ENCODE data around the gene USP44. TPM values are rescaled to one million over a fixed set of nuclear protein-coding genes. Genes with fewer than 3 reads are reported as not detected.

USP44 gene
- polyA plus RNA-seq, 1 donor from 2014 or later, result 3.7 TPM

GRCh38 chr12:95574799-95575452 lies 23.6 kb upstream of the USP44 start:
- Histone ChIP-seq H3K27ac (ENCODE audit: low read length) (no peak overlapping the region), H3K4me3 (ENCODE audit: low read length) (no peak overlapping the region), H2AFZ (ENCODE audit: low read depth, low read length) (no peak overlapping the region), H3K9me2 (ENCODE audit: insufficient read depth, low read length) (no peaks in the 10 kb centered on the region), H4K20me1 (ENCODE audit: insufficient read depth) (no peaks in the 10 kb centered on the region), H3K79me2 (replicated peaks; ENCODE audit: insufficient read depth, low read length) (no peaks in the 10 kb centered on the region), H3K4me2 (ENCODE audit: low read length) (no peak overlapping the region), H3K27me3 (ENCODE audit: insufficient read depth, low read depth, low read length) (no peaks in the 10 kb centered on the region), H3K9ac (ENCODE audit: low read length) (no peak overlapping the region), H3K36me3 (ENCODE audit: insufficient read depth, low read length) (no peaks in the 10 kb centered on the region), H3K9me3 (ENCODE audit: low read length) (no peaks in the 10 kb centered on the region), H3F3A (ENCODE audit: insufficient read depth, low read length, poor library complexity, severe bottlenecking) (no peaks in the 10 kb centered on the region)
- TF ChIP-seq EZH2 (IDR thresholded peaks at IDR 0.05; ENCODE audit: borderline replicate concordance, insufficient read depth, low read length, poor library complexity, severe bottlenecking) (no peak), SMC3 (conservative IDR thresholded peaks at IDR 0.05; ENCODE audit: poor library complexity) (peak; percentile 51), MXI1 (conservative IDR thresholded peaks at IDR 0.05; ENCODE audit: poor library complexity, severe bottlenecking) (no peak), RAD21 (conservative IDR thresholded peaks at IDR 0.05) (peak; percentile 54), POLR2AphosphoS5 (IDR thresholded peaks at IDR 0.05) (no peak)
- TF ChIP-seq, protein P1, sequence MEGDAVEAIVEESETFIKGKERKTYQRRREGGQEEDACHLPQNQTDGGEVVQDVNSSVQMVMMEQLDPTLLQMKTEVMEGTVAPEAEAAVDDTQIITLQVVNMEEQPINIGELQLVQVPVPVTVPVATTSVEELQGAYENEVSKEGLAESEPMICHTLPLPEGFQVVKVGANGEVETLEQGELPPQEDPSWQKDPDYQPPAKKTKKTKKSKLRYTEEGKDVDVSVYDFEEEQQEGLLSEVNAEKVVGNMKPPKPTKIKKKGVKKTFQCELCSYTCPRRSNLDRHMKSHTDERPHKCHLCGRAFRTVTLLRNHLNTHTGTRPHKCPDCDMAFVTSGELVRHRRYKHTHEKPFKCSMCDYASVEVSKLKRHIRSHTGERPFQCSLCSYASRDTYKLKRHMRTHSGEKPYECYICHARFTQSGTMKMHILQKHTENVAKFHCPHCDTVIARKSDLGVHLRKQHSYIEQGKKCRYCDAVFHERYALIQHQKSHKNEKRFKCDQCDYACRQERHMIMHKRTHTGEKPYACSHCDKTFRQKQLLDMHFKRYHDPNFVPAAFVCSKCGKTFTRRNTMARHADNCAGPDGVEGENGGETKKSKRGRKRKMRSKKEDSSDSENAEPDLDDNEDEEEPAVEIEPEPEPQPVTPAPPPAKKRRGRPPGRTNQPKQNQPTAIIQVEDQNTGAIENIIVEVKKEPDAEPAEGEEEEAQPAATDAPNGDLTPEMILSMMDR (IDR thresholded peaks at IDR 0.05; ENCODE audit: poor library complexity, severe bottlenecking), result peak; percentile 69

GRCh38 chr12:95573951-95574576 lies 22.8 kb upstream of the USP44 start:
- Histone ChIP-seq H2AFZ (ENCODE audit: low read depth, low read length) (no peak overlapping the region), H3K4me2 (ENCODE audit: low read length) (no peak overlapping the region), H3K9ac (ENCODE audit: low read length) (no peak overlapping the region), H3K79me2 (replicated peaks; ENCODE audit: insufficient read depth, low read length) (no peaks in the 10 kb centered on the region), H3K9me2 (ENCODE audit: insufficient read depth, low read length) (no peaks in the 10 kb centered on the region), H3K4me3 (ENCODE audit: low read length) (no peak overlapping the region), H3K36me3 (ENCODE audit: insufficient read depth, low read length) (no peaks in the 10 kb centered on the region), H3K9me3 (ENCODE audit: low read length) (no peaks in the 10 kb centered on the region), H3K27me3 (ENCODE audit: insufficient read depth, low read depth, low read length) (no peaks in the 10 kb centered on the region), H3F3A (ENCODE audit: insufficient read depth, low read length, poor library complexity, severe bottlenecking) (no peaks in the 10 kb centered on the region), H4K20me1 (ENCODE audit: insufficient read depth) (no peaks in the 10 kb centered on the region), H3K27ac (ENCODE audit: low read length) (no peak overlapping the region)
- no peak for TF ChIP-seq EZH2 (IDR thresholded peaks at IDR 0.05; ENCODE audit: borderline replicate concordance, insufficient read depth, low read length, poor library complexity, severe bottlenecking)
- TF ChIP-seq MXI1 (conservative IDR thresholded peaks at IDR 0.05; ENCODE audit: poor library complexity, severe bottlenecking), result no peak
- TF ChIP-seq, protein P1 (IDR thresholded peaks at IDR 0.05; ENCODE audit: poor library complexity, severe bottlenecking), result no peak
- no peak for TF ChIP-seq TAF1 (IDR thresholded peaks at IDR 0.05; ENCODE audit: low read depth)
- TF ChIP-seq, protein P2, sequence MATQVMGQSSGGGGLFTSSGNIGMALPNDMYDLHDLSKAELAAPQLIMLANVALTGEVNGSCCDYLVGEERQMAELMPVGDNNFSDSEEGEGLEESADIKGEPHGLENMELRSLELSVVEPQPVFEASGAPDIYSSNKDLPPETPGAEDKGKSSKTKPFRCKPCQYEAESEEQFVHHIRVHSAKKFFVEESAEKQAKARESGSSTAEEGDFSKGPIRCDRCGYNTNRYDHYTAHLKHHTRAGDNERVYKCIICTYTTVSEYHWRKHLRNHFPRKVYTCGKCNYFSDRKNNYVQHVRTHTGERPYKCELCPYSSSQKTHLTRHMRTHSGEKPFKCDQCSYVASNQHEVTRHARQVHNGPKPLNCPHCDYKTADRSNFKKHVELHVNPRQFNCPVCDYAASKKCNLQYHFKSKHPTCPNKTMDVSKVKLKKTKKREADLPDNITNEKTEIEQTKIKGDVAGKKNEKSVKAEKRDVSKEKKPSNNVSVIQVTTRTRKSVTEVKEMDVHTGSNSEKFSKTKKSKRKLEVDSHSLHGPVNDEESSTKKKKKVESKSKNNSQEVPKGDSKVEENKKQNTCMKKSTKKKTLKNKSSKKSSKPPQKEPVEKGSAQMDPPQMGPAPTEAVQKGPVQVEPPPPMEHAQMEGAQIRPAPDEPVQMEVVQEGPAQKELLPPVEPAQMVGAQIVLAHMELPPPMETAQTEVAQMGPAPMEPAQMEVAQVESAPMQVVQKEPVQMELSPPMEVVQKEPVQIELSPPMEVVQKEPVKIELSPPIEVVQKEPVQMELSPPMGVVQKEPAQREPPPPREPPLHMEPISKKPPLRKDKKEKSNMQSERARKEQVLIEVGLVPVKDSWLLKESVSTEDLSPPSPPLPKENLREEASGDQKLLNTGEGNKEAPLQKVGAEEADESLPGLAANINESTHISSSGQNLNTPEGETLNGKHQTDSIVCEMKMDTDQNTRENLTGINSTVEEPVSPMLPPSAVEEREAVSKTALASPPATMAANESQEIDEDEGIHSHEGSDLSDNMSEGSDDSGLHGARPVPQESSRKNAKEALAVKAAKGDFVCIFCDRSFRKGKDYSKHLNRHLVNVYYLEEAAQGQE (IDR thresholded peaks at IDR 0.05; ENCODE audit: borderline replicate concordance), result no peak
- TF ChIP-seq SMC3 (conservative IDR thresholded peaks at IDR 0.05; ENCODE audit: poor library complexity), result no peak

All from neural cell (in vitro differentiated cells).